Activated naive CD8-positive, alpha-beta T cell treated with anti-CD3 and anti-CD28 coated beads, Interleukin-2, amount 50 U/mL, for 24 hours (primary cell): ENCODE data around the gene TLCD4.

Experiments
- ATAC-seq: fragments of 150-1000 bp; cut with Tn5 transposase; one replicate; pipeline ENCODE4 v1.10.0; 2021
- DNase-seq: peaks from one replicate; pipeline ENCODE4 v3.0.0; 2021
- H3K27ac Mint-ChIP-seq: one replicate; pipeline ENCODE4 v1.8.0; 2021; ENCODE audit warnings: mild to moderate bottlenecking, mixed read lengths
- H3K27me3 Mint-ChIP-seq: one replicate; pipeline ENCODE4 v1.8.0; 2021; ENCODE audit warnings: mixed read lengths
- H3K36me3 Mint-ChIP-seq: one replicate; pipeline ENCODE4 v1.8.0; 2021; ENCODE audit warnings: low read depth, mixed read lengths
- H3K4me1 Mint-ChIP-seq: one replicate; pipeline ENCODE4 v1.8.0; 2021; ENCODE audit warnings: mixed read lengths
- H3K4me3 Mint-ChIP-seq: one replicate; pipeline ENCODE4 v1.8.0; 2021; ENCODE audit warnings: mild to moderate bottlenecking, moderate library complexity, mixed read lengths
- H3K9me3 Mint-ChIP-seq: one replicate; pipeline ENCODE4 v1.8.0; 2021; ENCODE audit warnings: mixed read lengths

TLCD4 gene

GRCh38 chr1:95116580-95117206, 462 bp upstream of the TLCD4 start:
- peak overlapping the region; percentile 53 for H3K27ac Mint-ChIP-seq
- H3K9me3 Mint-ChIP-seq = no peaks in the 10 kb centered on the region
- H3K36me3 Mint-ChIP-seq = no peaks in the 10 kb centered on the region
- peak overlapping the region; percentile 80 for H3K4me3 Mint-ChIP-seq
- DNase-seq (peak; percentile 53), ATAC-seq (peak; percentile 67)
- H3K27me3 Mint-ChIP-seq = peaks cover 36% of the 10 kb centered on the region
- peaks cover 10% of the 10 kb centered on the region for H3K4me1 Mint-ChIP-seq

- DNase-seq (no peak), ATAC-seq (no peak)
- no peak overlapping the region for H3K27ac Mint-ChIP-seq
- peak overlapping the region; percentile 72 for H3K4me3 Mint-ChIP-seq
- peaks cover 10% of the 10 kb centered on the region for H3K4me1 Mint-ChIP-seq
- no peaks in the 10 kb centered on the region for H3K9me3 Mint-ChIP-seq
- no peaks in the 10 kb centered on the region for H3K36me3 Mint-ChIP-seq
- peaks cover 39% of the 10 kb centered on the region for H3K27me3 Mint-ChIP-seq
These were observed 928 bp downstream of the TLCD4 start for GRCh38 chr1:95118067-95118499.

GRCh38 chr1:95118710-95119109, 1.6 kb downstream of the TLCD4 start:
- Mint-ChIP-seq H3K4me1 (peaks cover 10% of the 10 kb centered on the region), H3K27me3 (peaks cover 36% of the 10 kb centered on the region), H3K27ac (no peak overlapping the region), H3K36me3 (no peaks in the 10 kb centered on the region), H3K9me3 (no peaks in the 10 kb centered on the region), H3K4me3 (peak overlapping the region; percentile 38)
- ATAC-seq (no peak), DNase-seq (no peak)

GRCh38 chr1:95119273-95119672, 2.1 kb downstream of the TLCD4 start:
- H3K36me3 Mint-ChIP-seq = no peaks in the 10 kb centered on the region
- H3K4me1 Mint-ChIP-seq = peaks cover 10% of the 10 kb centered on the region
- ATAC-seq (no peak), DNase-seq (no peak)
- no peak overlapping the region for H3K27ac Mint-ChIP-seq
- no peak overlapping the region for H3K4me3 Mint-ChIP-seq
- no peaks in the 10 kb centered on the region for H3K9me3 Mint-ChIP-seq
- H3K27me3 Mint-ChIP-seq = peaks cover 36% of the 10 kb centered on the region

GRCh38 chr1:95122151-95122697, 5.1 kb downstream of the TLCD4 start:
- peaks cover 6% of the 10 kb centered on the region for H3K4me1 Mint-ChIP-seq
- peaks cover 34% of the 10 kb centered on the region for H3K27me3 Mint-ChIP-seq
- no peak overlapping the region for H3K4me3 Mint-ChIP-seq
- H3K27ac Mint-ChIP-seq = no peak overlapping the region
- no peaks in the 10 kb centered on the region for H3K9me3 Mint-ChIP-seq
- DNase-seq (no peak), ATAC-seq (no peak)
- H3K36me3 Mint-ChIP-seq = no peaks in the 10 kb centered on the region

- ATAC-seq (no peak), DNase-seq (no peak)
- H3K36me3 Mint-ChIP-seq = no peaks in the 10 kb centered on the region
- H3K4me1 Mint-ChIP-seq = no peaks in the 10 kb centered on the region
- no peak overlapping the region for H3K4me3 Mint-ChIP-seq
- no peak overlapping the region for H3K27ac Mint-ChIP-seq
- H3K9me3 Mint-ChIP-seq = no peaks in the 10 kb centered on the region
- H3K27me3 Mint-ChIP-seq = peaks cover 20% of the 10 kb centered on the region
These were observed 7.2 kb downstream of the TLCD4 start for GRCh38 chr1:95124342-95124741.

GRCh38 chr1:95126366-95126765, 9.2 kb downstream of the TLCD4 start:
- no peaks in the 10 kb centered on the region for H3K9me3 Mint-ChIP-seq
- no peak for ATAC-seq
- H3K4me3 Mint-ChIP-seq = no peak overlapping the region
- DNase-seq = no peak
- no peak overlapping the region for H3K27ac Mint-ChIP-seq
- H3K27me3 Mint-ChIP-seq = peaks cover 8% of the 10 kb centered on the region
- H3K36me3 Mint-ChIP-seq = no peaks in the 10 kb centered on the region
- no peaks in the 10 kb centered on the region for H3K4me1 Mint-ChIP-seq

- DNase-seq = no peak
- no peak for ATAC-seq
- Mint-ChIP-seq H3K4me1 (no peaks in the 10 kb centered on the region), H3K27ac (no peak overlapping the region), H3K4me3 (no peak overlapping the region), H3K27me3 (peaks cover 8% of the 10 kb centered on the region), H3K36me3 (no peaks in the 10 kb centered on the region), H3K9me3 (no peaks in the 10 kb centered on the region)
These were observed 9.7 kb downstream of the TLCD4 start for GRCh38 chr1:95126846-95127245.

- no peak for ATAC-seq
- DNase-seq = no peak
- H3K27me3 Mint-ChIP-seq = peaks cover 6% of the 10 kb centered on the region
- H3K36me3 Mint-ChIP-seq = no peaks in the 10 kb centered on the region
- no peaks in the 10 kb centered on the region for H3K9me3 Mint-ChIP-seq
- H3K4me1 Mint-ChIP-seq = no peaks in the 10 kb centered on the region
- H3K4me3 Mint-ChIP-seq = no peak overlapping the region
- no peak overlapping the region for H3K27ac Mint-ChIP-seq
These were observed 10.2 kb downstream of the TLCD4 start for GRCh38 chr1:95127380-95127779.

- ATAC-seq = no peak
- H3K27ac Mint-ChIP-seq = no peak overlapping the region
- no peaks in the 10 kb centered on the region for H3K36me3 Mint-ChIP-seq
- peaks cover 13% of the 10 kb centered on the region for H3K27me3 Mint-ChIP-seq
- H3K4me1 Mint-ChIP-seq = no peaks in the 10 kb centered on the region
- no peak for DNase-seq
- H3K4me3 Mint-ChIP-seq = no peak overlapping the region
- no peaks in the 10 kb centered on the region for H3K9me3 Mint-ChIP-seq
These were observed 15.6 kb downstream of the TLCD4 start for GRCh38 chr1:95132762-95133161.

GRCh38 chr1:95133687-95134086, 16.5 kb downstream of the TLCD4 start:
- DNase-seq (no peak), ATAC-seq (no peak)
- H3K36me3 Mint-ChIP-seq = no peaks in the 10 kb centered on the region
- peaks cover 12% of the 10 kb centered on the region for H3K27me3 Mint-ChIP-seq
- no peak overlapping the region for H3K27ac Mint-ChIP-seq
- H3K4me3 Mint-ChIP-seq = no peak overlapping the region
- H3K9me3 Mint-ChIP-seq = no peaks in the 10 kb centered on the region
- no peaks in the 10 kb centered on the region for H3K4me1 Mint-ChIP-seq

GRCh38 chr1:95138223-95138622, 21.1 kb downstream of the TLCD4 start:
- no peaks in the 10 kb centered on the region for H3K36me3 Mint-ChIP-seq

GRCh38 chr1:95139039-95139438, 21.9 kb downstream of the TLCD4 start:
- H3K27ac Mint-ChIP-seq = no peak overlapping the region
- H3K9me3 Mint-ChIP-seq = no peaks in the 10 kb centered on the region
- H3K4me1 Mint-ChIP-seq = no peaks in the 10 kb centered on the region
- peaks cover 11% of the 10 kb centered on the region for H3K27me3 Mint-ChIP-seq
- H3K36me3 Mint-ChIP-seq = no peaks in the 10 kb centered on the region
- no peak for ATAC-seq
- DNase-seq = no peak
- H3K4me3 Mint-ChIP-seq = no peak overlapping the region

More at GRCh38 chr1:95138223-95138622, 21.1 kb downstream of the TLCD4 start:
- Mint-ChIP-seq H3K27ac (no peak overlapping the region), H3K4me1 (no peaks in the 10 kb centered on the region), H3K9me3 (no peaks in the 10 kb centered on the region), H3K27me3 (peaks cover 11% of the 10 kb centered on the region), H3K4me3 (no peak overlapping the region)
- ATAC-seq = no peak
- no peak for DNase-seq

GRCh38 chr1:95140791-95141190, 23.6 kb downstream of the TLCD4 start:
- no peaks in the 10 kb centered on the region for H3K9me3 Mint-ChIP-seq
- peaks cover 11% of the 10 kb centered on the region for H3K27me3 Mint-ChIP-seq
- no peak for ATAC-seq
- no peak for DNase-seq
- H3K36me3 Mint-ChIP-seq = no peaks in the 10 kb centered on the region
- no peaks in the 10 kb centered on the region for H3K4me1 Mint-ChIP-seq
- no peak overlapping the region for H3K4me3 Mint-ChIP-seq
- no peak overlapping the region for H3K27ac Mint-ChIP-seq

- H3K36me3 Mint-ChIP-seq = no peaks in the 10 kb centered on the region
- DNase-seq (no peak), ATAC-seq (no peak)
- no peaks in the 10 kb centered on the region for H3K27me3 Mint-ChIP-seq
- no peak overlapping the region for H3K27ac Mint-ChIP-seq
- peaks cover 2% of the 10 kb centered on the region for H3K4me1 Mint-ChIP-seq
- no peak overlapping the region for H3K4me3 Mint-ChIP-seq
- H3K9me3 Mint-ChIP-seq = no peaks in the 10 kb centered on the region
These were observed 28.3 kb downstream of the TLCD4 start for GRCh38 chr1:95145493-95145892.

GRCh38 chr1:95146637-95147036, 29.5 kb downstream of the TLCD4 start:
- Mint-ChIP-seq H3K4me1 (peaks cover 2% of the 10 kb centered on the region), H3K27ac (no peak overlapping the region), H3K9me3 (no peaks in the 10 kb centered on the region), H3K27me3 (no peaks in the 10 kb centered on the region), H3K36me3 (no peaks in the 10 kb centered on the region), H3K4me3 (no peak overlapping the region)
- ATAC-seq (no peak), DNase-seq (no peak)
